Mesendoderm (in vitro differentiated cells): ENCODE measurements around the gene UEVLD. TPM values are rescaled to one million over a fixed set of nuclear protein-coding genes. Genes with fewer than 3 reads are reported as not detected.

Experiments
- DNase-seq: peaks from one replicate; pipeline ENCODE4 v3.0.0; 2013
- H2AK5ac ChIP-seq: 2 replicates; pipeline ENCODE4 v1.6.1; 2013; ENCODE audit warnings: low read length, inconsistent platforms
- H2BK120ac ChIP-seq: 2 replicates; pipeline ENCODE4 v1.6.1; 2013; ENCODE audit warnings: low read depth, mild to moderate bottlenecking, low read length, moderate library complexity, mixed read lengths
- H2BK15ac ChIP-seq: replicated peaks from 2 replicates; pipeline ENCODE4 v1.6.1; 2013; ENCODE audit warnings: low read depth, mild to moderate bottlenecking, moderate library complexity
- H2BK5ac ChIP-seq: 2 replicates; pipeline ENCODE4 v1.6.1; 2013; ENCODE audit warnings: low read length, inconsistent platforms
- H3K18ac ChIP-seq: 2 replicates; pipeline ENCODE4 v1.6.1; 2013; ENCODE audit warnings: mild to moderate bottlenecking, low read length, mixed read lengths
- H3K23ac ChIP-seq: one replicate; pipeline ENCODE4 v1.6.1; 2013; ENCODE audit warnings: low read length
- H3K27ac ChIP-seq: 2 replicates; pipeline ENCODE4 v1.5.1; 2013; ENCODE audit warnings: low read depth, mild to moderate bottlenecking, inconsistent platforms, low read length, moderate library complexity
- H3K27me3 ChIP-seq: 2 replicates; pipeline ENCODE4 v1.6.1; 2013; ENCODE audit warnings: low read length, control low read depth, mild to moderate bottlenecking, inconsistent platforms; ENCODE audit not compliant: insufficient read depth, poor library complexity
- H3K36me3 ChIP-seq: 2 replicates; pipeline ENCODE4 v1.6.1; 2013; ENCODE audit warnings: low read length, inconsistent platforms; ENCODE audit not compliant: control insufficient read depth, insufficient read depth
- H3K4ac ChIP-seq: one replicate; pipeline ENCODE4 v1.6.1; 2013; ENCODE audit warnings: low read depth, mild to moderate bottlenecking, low read length, moderate library complexity
- H3K4me1 ChIP-seq: 2 replicates; pipeline ENCODE4 v1.6.1; 2013; ENCODE audit warnings: low read depth, low read length, inconsistent platforms; ENCODE audit not compliant: control insufficient read depth
- H3K4me2 ChIP-seq: 2 replicates; pipeline ENCODE4 v1.6.1; 2013; ENCODE audit warnings: low read length
- H3K4me3 ChIP-seq: 2 replicates; pipeline ENCODE4 v1.5.1; 2013; ENCODE audit warnings: mild to moderate bottlenecking, low read length
- H3K56ac ChIP-seq: one replicate; pipeline ENCODE4 v1.6.1; 2013; ENCODE audit warnings: low read length
- H3K79me1 ChIP-seq: 2 replicates; pipeline ENCODE4 v1.6.1; 2013; ENCODE audit warnings: low read length, inconsistent platforms
- H3K79me2 ChIP-seq: 2 replicates; pipeline ENCODE4 v1.6.1; 2013; ENCODE audit warnings: mild to moderate bottlenecking, low read length; ENCODE audit not compliant: control insufficient read depth, insufficient read depth
- H3K9ac ChIP-seq: 2 replicates; pipeline ENCODE4 v1.6.1; 2013; ENCODE audit warnings: low read length, inconsistent platforms
- H4K5ac ChIP-seq: one replicate; pipeline ENCODE4 v1.6.1; 2013; ENCODE audit warnings: low read length
- H4K8ac ChIP-seq: one replicate; pipeline ENCODE4 v1.6.1; 2013; ENCODE audit warnings: low read depth, mild to moderate bottlenecking, control low read depth, low read length, moderate library complexity
- WGBS: extraction: QIAGEN DNeasy Blood & Tissue Kit; methylation state at CpG from one replicate; pipeline ENCODE4 v1.1.7; 2013; ENCODE audit warnings: low lambda C conversion rate, missing lambda C conversion rate; ENCODE audit not compliant: insufficient coverage; ENCODE audit errors: extremely low coverage; 5-methylcytosine and 5-hydroxymethylcytosine counted together
- polyA plus RNA-seq, 2 experiments: library from polyadenylated mRNA; stranded (reverse); fragments of 200-250 nt; gene quantifications; one replicate each; pipeline ENCODE4 v1.2.3, GENCODE V29; 2013

UEVLD gene
- polyA plus RNA-seq (2013, experiment 1 of 2) = 4.8 TPM
- 4.5 TPM for polyA plus RNA-seq (2013, experiment 2 of 2)

- H3K4ac ChIP-seq = peak within 1 kb of the TSS; percentile 83
- peak; percentile 94 for DNase-seq
- H3K18ac ChIP-seq = peak within 1 kb of the TSS; percentile 85
- peaks cover 5% of the 10 kb centered on the region for H3K79me1 ChIP-seq
- H2BK120ac ChIP-seq = no peak within 1 kb of the TSS
- peak within 1 kb of the TSS; percentile 75 for H3K27ac ChIP-seq
- no peak within 1 kb of the TSS for H2AK5ac ChIP-seq
- H3K4me3 ChIP-seq = peak within 1 kb of the TSS; percentile 71
- H3K4me1 ChIP-seq = no peaks in the 10 kb centered on the region
- H3K23ac ChIP-seq = no peak within 1 kb of the TSS
- H3K27me3 ChIP-seq = no peaks in the 10 kb centered on the region
- no peak within 1 kb of the TSS for H2BK15ac ChIP-seq
- H2BK5ac ChIP-seq = no peak within 1 kb of the TSS
- H3K56ac ChIP-seq = peak within 1 kb of the TSS; percentile 94
- H3K36me3 ChIP-seq = no peaks in the 10 kb centered on the region
- peak within 1 kb of the TSS; percentile 84 for H3K9ac ChIP-seq
- H4K8ac ChIP-seq = peak within 1 kb of the TSS; percentile 92
- H3K79me2 ChIP-seq = peaks cover 17% of the 10 kb centered on the region
- no CpG with 5 or more reads among the region's 50 CpGs for WGBS
- H3K4me2 ChIP-seq = peak within 1 kb of the TSS; percentile 78
- H4K5ac ChIP-seq = no peak within 1 kb of the TSS
Measured at GRCh38 chr11:18588297-18589252, at the start of gene UEVLD. UEVLD (minus strand) TSS chr11:18588734; CDS start chr11:18588654, 80 bp downstream.

GRCh38 chr11:18634140-18635032 is 45.9 kb upstream of the UEVLD start, which contains the start of gene SPTY2D1:
SPTY2D1 (minus strand) TSS chr11:18634342; CDS start chr11:18634257, 85 bp downstream.
- H3K79me2 ChIP-seq = peaks cover 32% of the 10 kb centered on the region
- peak within 1 kb of the TSS; percentile 31 for H3K4ac ChIP-seq
- H3K9ac ChIP-seq = peak within 1 kb of the TSS; percentile 90
- no peak within 1 kb of the TSS for H4K8ac ChIP-seq
- H3K4me3 ChIP-seq = peak within 1 kb of the TSS; percentile 75
- peak within 1 kb of the TSS; percentile 79 for H3K4me2 ChIP-seq
- peak within 1 kb of the TSS; percentile 76 for H3K27ac ChIP-seq
- H2BK15ac ChIP-seq = no peak within 1 kb of the TSS
- no peak within 1 kb of the TSS for H3K23ac ChIP-seq
- no peak within 1 kb of the TSS for H2BK120ac ChIP-seq
- H2BK5ac ChIP-seq = no peak within 1 kb of the TSS
- H4K5ac ChIP-seq = peak within 1 kb of the TSS; percentile 47
- peaks cover 5% of the 10 kb centered on the region for H3K79me1 ChIP-seq
- peak; percentile 100 for DNase-seq
- H2AK5ac ChIP-seq = no peak within 1 kb of the TSS
- H3K56ac ChIP-seq = peak within 1 kb of the TSS; percentile 93
- H3K4me1 ChIP-seq = no peaks in the 10 kb centered on the region
- no peaks in the 10 kb centered on the region for H3K27me3 ChIP-seq
- H3K18ac ChIP-seq = peak within 1 kb of the TSS; percentile 71
- WGBS = no CpG with 5 or more reads among the region's 60 CpGs
- no peaks in the 10 kb centered on the region for H3K36me3 ChIP-seq

GRCh38 chr11:18633256-18634139 is 45.0 kb upstream of the UEVLD start:
- H4K5ac ChIP-seq = no peak overlapping the region
- no peak overlapping the region for H2AK5ac ChIP-seq
- peak overlapping the region; percentile 79 for H3K4me2 ChIP-seq
- H3K56ac ChIP-seq = peak overlapping the region; percentile 93
- peak overlapping the region; percentile 75 for H3K4me3 ChIP-seq
- H3K4me1 ChIP-seq = no peaks in the 10 kb centered on the region
- H2BK5ac ChIP-seq = no peak overlapping the region
- H3K23ac ChIP-seq = no peak overlapping the region
- H3K18ac ChIP-seq = peak overlapping the region; percentile 29
- H3K79me2 ChIP-seq = peaks cover 38% of the 10 kb centered on the region
- no peak overlapping the region for H2BK15ac ChIP-seq
- H4K8ac ChIP-seq = no peak overlapping the region
- H3K36me3 ChIP-seq = no peaks in the 10 kb centered on the region
- peaks cover 7% of the 10 kb centered on the region for H3K79me1 ChIP-seq
- WGBS = no CpG with 5 or more reads among the region's 31 CpGs
- H2BK120ac ChIP-seq = no peak overlapping the region
- no peak overlapping the region for H3K27ac ChIP-seq
- H3K4ac ChIP-seq = no peak overlapping the region
- no peaks in the 10 kb centered on the region for H3K27me3 ChIP-seq
- peak overlapping the region; percentile 90 for H3K9ac ChIP-seq
- DNase-seq = peak; percentile 44

GRCh38 chr11:18632841-18633240 is 44.3 kb upstream of the UEVLD start:
- H3K23ac ChIP-seq = no peak overlapping the region
- H3K56ac ChIP-seq = peak overlapping the region; percentile 93
- H2BK120ac ChIP-seq = no peak overlapping the region
- no peaks in the 10 kb centered on the region for H3K36me3 ChIP-seq
- H3K4me3 ChIP-seq = no peak overlapping the region
- no peak overlapping the region for H4K8ac ChIP-seq
- H3K9ac ChIP-seq = peak overlapping the region; percentile 90
- H4K5ac ChIP-seq = no peak overlapping the region
- H2BK15ac ChIP-seq = no peak overlapping the region
- H3K4me1 ChIP-seq = no peaks in the 10 kb centered on the region
- no peak overlapping the region for H3K18ac ChIP-seq
- no peak overlapping the region for H3K27ac ChIP-seq
- no peak for DNase-seq
- no peak overlapping the region for H3K4me2 ChIP-seq
- H3K4ac ChIP-seq = no peak overlapping the region
- no peaks in the 10 kb centered on the region for H3K27me3 ChIP-seq
- no peak overlapping the region for H2BK5ac ChIP-seq
- H3K79me1 ChIP-seq = peaks cover 7% of the 10 kb centered on the region
- H3K79me2 ChIP-seq = peaks cover 44% of the 10 kb centered on the region
- H2AK5ac ChIP-seq = no peak overlapping the region
- no CpG with 5 or more reads among the region's 2 CpGs for WGBS

GRCh38 chr11:18624161-18624560 is 35.6 kb upstream of the UEVLD start:
- no peak for DNase-seq
- Histone ChIP-seq H3K4ac (no peak overlapping the region), H2BK5ac (no peak overlapping the region), H3K4me3 (no peak overlapping the region), H3K56ac (no peak overlapping the region), H3K18ac (no peak overlapping the region), H2BK15ac (no peak overlapping the region), H4K8ac (no peak overlapping the region), H3K36me3 (no peaks in the 10 kb centered on the region), H3K4me2 (no peak overlapping the region), H3K79me1 (peaks cover 10% of the 10 kb centered on the region), H3K4me1 (no peaks in the 10 kb centered on the region), H3K27me3 (no peaks in the 10 kb centered on the region), H3K23ac (no peak overlapping the region), H3K9ac (no peak overlapping the region), H4K5ac (no peak overlapping the region), H3K79me2 (peaks cover 46% of the 10 kb centered on the region), H2AK5ac (no peak overlapping the region), H3K27ac (no peak overlapping the region), H2BK120ac (no peak overlapping the region)
- no CpG with 5 or more reads among the region's 1 CpG for WGBS
